HG02938 (cell line): Measurements from ENCODE around the gene TPR.
A peak's percentile ranks its signal among the peaks of the same experiment; 100 is the strongest.

Experiments
- ATAC-seq: cut with Tn5 transposase; IDR thresholded peaks from one replicate; pipeline ENCODE4 v1.9.1; 2021; ENCODE audit warnings: mild to moderate bottlenecking, moderate library complexity; ENCODE audit not compliant: unreplicated experiment

The TPR gene

DNA sequence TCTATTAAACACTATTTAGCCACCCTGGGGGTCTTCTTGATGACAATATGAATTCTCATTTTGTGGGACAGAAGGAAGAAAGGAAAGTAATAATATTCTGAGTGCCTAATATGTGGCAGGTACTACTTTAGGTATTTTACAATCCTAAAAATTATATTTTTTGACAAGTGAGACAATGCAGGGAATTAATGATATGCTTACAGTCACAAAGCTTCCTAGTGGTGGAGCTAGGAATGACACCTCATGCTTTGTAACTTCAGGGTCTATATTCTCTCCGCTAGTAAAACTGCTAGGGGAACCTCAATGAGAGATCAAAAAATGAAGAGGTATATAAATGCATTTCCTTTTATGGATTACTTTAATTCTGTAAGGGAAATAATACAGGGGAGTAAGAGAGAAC is 44.3 kb downstream of the TPR start:
- no peak for ATAC-seq

DNA sequence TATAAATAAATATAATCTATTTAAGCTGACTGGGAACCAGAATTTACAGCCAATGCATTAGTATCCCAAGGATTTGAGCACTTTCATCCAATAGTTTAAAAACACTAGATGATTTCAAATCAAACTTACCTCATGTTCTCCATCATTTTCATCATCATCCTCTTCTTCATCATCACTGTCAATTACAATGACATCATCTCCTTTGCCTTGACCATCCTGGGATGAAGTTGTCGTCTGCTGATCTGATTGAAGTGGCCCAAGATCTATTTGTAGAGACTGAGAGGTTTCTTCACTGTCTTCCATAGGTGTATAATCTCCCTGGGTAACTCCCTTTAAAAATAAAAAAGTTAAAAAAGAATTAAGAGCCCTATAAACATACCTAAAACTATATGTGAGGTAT is 47.7 kb downstream of the TPR start:
- no peak for ATAC-seq

DNA sequence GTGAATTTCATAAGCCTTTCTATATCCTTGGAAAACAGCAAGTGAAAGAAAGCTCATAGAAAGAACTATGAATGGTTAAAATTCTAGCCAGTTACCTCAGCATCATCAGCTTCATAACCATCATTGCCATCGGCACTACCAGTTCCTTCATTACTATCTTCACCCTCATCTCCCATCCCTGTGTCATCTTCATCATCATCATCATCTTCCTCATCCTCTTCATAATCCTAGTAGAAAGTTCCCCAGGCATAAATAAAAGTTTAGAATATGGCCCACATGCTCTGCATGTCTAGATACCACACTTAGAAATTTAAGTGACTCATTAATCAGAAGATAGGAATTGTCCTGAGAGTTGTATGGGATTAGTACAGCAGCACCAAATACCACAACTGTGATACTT is 49.0 kb downstream of the TPR start:
- no peak for ATAC-seq

DNA sequence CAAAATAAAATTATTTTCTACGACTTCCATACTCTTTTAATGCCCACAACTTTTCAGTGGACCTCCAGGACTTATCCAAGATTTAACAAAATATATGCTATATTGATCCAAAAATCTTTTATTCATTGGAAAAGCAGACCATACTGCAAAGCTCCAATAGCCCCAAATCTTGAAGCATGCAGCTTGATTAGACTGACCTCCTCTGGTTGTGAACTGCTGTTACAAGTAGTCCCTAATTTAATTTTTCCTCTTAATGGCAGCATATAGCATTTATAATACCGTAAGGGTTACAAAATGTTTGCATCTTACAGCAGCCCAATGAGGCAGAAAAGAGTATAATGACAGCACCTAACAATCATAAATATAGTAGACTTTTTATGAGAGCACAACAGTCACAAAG is 49.8 kb downstream of the TPR start:
- no peak for ATAC-seq

DNA sequence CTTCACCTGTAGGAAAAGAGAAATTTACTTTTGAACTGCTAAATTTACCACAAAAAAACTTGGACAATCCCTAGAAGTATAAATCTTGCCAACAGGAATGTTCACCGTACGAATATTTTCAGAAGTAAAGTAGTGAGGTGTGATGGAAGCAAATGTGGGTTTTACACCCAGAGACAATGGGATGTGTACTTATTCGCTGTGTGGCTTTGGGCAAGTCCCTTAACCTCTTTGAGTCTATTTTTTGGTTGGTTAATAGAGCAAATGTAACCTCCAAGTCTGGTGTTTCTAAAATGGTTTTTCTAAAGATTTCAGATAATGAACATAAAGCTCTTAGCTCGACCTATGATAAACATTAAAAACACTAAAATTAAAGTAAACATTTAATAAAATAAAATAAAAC is 51.2 kb downstream of the TPR start:
- no peak for ATAC-seq

DNA sequence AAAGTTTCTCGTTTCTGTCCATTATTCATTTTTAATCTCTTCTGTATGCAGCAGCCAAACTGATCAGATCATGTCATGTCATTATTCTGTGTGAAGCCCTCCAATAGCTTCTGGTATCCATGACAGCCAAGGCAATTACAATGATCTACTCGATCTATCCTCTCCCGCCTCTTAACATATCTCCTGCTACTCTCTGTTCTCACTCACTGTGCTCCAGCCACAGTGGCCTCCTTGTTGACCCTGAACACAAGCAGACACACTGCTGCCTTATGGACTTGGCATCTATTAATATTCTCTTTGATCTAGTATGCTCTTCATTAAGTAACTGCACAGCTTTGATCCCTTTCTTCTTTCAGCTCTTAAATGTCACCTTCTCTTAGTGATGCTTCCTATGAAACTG is 59.5 kb downstream of the TPR start:
- ATAC-seq: no peak

DNA sequence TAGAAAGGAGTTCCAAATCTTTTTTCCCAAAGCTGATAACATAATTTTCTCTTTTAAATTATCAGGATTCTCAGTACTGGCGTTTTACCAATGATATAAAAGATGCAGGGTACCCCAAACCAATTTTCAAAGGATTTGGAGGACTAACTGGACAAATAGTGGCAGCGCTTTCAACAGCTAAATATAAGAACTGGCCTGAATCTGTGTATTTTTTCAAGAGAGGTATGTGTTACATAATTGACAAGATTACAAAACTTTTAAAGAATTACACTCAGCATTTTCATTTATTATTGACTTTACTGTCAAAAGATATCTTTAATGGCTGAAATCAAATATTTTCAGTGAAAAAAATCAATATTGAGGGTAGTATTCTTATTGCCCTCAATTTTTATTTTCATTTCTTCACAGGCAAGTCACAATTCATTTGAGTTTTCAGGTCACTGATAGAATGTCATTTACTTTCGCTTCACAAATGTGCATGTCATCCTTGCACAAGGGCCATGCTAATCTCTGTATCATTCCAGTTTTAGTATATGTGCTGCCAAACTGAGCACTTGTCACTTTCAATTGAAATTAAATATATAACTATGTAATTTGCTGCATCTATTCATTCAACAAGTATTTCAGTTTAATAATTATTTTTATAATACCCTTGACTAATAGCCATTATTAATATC is 63.5 kb downstream of the TPR start:
- no peak for ATAC-seq

DNA sequence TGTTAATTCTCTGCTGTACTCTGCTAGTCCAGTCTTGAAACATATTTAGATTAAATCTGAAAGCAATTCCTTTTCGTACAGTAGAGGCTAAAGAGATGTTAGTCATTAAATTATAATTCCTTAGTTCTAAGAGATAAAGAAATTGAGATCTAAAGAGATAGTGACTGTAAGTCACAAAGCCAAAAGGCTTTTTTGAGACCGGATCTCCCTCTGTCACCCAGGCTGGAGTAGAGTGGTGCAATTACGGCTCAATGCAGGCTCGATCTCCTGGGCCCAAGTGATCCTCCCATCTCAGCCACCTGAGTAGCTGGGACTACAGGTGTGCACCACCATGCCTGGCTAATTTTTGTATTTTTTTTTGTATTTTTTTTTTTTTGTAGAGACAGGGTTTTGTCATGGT is 64.7 kb downstream of the TPR start:
- no peak for ATAC-seq

DNA sequence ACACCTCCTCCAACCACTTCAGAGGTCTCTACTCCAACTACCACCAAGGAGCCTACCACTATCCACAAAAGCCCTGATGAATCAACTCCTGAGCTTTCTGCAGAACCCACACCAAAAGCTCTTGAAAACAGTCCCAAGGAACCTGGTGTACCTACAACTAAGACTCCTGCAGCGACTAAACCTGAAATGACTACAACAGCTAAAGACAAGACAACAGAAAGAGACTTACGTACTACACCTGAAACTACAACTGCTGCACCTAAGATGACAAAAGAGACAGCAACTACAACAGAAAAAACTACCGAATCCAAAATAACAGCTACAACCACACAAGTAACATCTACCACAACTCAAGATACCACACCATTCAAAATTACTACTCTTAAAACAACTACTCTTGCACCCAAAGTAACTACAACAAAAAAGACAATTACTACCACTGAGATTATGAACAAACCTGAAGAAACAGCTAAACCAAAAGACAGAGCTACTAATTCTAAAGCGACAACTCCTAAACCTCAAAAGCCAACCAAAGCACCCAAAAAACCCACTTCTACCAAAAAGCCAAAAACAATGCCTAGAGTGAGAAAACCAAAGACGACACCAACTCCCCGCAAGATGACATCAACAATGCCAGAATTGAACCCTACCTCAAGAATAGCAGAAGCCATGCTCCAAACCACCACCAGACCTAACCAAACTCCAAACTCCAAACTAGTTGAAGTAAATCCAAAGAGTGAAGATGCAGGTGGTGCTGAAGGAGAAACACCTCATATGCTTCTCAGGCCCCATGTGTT is 66.6 kb downstream of the TPR start:
- no peak for ATAC-seq

DNA sequence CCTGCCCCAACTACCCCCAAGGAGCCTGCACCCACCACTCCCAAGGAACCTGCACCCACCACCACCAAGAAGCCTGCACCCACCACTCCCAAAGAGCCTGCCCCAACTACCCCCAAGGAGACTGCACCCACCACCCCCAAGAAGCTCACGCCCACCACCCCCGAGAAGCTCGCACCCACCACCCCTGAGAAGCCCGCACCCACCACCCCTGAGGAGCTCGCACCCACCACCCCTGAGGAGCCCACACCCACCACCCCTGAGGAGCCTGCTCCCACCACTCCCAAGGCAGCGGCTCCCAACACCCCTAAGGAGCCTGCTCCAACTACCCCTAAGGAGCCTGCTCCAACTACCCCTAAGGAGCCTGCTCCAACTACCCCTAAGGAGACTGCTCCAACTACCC is 67.6 kb downstream of the TPR start:
- ATAC-seq: no peak

DNA sequence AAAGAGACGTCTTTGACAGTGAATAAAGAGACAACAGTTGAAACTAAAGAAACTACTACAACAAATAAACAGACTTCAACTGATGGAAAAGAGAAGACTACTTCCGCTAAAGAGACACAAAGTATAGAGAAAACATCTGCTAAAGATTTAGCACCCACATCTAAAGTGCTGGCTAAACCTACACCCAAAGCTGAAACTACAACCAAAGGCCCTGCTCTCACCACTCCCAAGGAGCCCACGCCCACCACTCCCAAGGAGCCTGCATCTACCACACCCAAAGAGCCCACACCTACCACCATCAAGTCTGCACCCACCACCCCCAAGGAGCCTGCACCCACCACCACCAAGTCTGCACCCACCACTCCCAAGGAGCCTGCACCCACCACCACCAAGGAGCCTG is 68.5 kb downstream of the TPR start:
- ATAC-seq: no peak

DNA sequence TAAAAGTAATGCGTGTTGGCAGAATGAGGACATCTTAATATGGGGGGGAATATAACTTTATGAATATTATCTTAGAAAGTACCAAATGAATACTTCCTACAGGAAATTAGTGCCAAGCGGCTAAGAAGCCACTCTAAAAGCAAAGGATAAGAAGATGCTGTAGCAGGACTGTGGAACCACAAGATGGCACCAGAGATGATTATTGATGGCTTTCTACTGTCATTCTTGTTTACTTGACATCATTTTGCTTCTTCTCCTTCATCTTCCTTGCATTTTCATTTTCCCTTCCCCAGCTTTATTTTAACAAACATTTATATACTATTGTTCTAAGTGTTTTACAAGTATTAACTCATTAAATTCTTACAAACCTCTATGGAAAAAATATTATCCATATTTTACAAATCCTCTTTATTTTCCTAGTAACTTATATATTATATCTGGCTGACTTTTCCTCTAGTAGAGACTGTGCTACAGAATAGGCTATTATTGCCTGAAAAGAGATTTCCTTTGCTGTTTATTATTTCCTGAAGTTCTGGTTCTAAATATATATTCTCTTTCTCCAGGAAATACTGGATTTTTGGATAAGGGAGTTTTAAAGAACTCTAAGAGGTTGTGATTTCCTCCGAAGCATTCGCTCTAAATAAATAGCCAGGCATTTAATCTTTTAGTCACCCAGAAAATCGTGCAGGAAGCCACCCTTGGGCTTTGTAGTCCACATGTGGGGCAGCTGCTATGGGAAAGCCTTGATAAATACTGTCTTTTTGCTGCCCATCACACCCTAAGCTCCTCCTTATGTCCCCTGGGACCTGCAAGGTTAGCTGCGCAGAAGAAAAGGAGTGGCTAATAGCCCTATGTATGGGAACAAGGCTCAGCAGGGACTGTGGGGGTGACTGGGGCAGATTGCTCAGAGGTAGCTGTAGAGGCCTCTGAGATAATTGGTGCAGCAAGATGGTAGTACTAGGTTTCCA is 69.8 kb downstream of the TPR start:
- peak; percentile 89 for ATAC-seq

DNA sequence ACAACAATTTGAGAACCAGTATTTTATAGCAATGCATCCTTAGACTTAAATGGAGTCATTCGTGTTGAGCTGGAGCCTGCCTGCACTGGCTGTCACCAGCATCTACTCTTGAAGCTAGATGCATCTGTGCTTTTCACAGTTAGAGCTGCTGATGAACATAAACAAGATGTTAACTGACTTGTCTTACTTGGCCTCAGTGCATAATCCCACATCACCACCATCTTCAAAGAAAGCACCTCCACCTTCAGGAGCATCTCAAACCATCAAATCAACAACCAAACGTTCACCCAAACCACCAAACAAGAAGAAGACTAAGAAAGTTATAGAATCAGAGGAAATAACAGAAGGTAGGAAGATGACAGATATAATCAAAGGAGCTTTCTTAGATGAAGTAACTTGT is 71.1 kb downstream of the TPR start:
- no peak for ATAC-seq

DNA sequence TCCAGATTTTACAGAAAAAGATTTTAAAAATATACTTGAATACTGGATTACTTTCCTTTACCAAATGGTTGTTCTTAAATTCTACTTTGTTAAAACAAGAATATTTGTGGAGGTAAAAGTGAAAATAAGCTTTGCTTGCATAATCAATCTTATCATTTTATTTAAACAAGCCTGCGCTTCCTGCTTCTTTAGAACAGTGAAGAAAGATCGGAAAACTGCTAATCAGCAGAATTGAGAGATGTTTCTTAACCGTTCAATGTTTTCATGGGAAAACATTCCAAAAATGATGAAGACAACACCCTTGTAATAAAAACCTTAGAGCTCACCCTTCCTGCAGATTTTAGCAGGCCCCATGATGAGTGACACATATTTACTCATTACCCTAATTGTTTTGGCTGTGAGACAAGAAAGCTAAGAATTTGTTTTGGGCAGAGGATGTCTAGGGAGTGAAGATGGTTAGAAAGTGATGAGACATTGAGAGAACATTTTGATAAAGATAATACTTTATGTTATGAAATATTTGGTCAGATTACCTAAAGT is 72.6 kb downstream of the TPR start:
- no peak for ATAC-seq

DNA sequence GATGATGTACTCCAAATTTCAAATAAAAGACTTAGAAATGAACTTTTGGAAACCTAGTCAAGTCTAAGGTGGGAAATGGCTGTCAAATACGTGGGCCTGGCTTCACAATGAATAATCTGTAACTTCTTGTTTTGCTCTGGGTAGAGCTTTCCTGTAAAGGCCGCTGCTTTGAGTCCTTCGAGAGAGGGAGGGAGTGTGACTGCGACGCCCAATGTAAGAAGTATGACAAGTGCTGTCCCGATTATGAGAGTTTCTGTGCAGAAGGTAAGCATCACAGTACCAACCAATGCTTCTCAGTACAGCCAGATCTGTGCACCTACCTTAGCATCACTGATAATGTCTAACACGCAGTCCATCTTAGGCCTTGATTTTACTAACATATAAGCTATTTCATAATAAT is 73.6 kb downstream of the TPR start:
- ATAC-seq: no peak

DNA sequence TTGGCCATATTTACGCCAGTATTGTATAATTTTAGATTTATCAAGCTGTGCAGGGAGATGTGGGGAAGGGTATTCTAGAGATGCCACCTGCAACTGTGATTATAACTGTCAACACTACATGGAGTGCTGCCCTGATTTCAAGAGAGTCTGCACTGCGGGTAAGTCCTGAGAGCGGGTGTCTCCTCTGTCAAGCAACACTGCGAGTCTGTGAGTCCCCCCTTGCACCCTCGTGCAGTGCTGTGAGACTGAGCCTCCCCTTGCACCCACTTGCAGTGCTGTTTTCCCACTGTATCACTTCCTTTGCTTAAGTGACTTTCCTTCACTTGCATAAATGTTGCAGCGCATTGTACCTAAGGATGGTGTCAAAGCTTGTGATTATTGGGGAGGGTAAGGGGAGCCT is 75.0 kb downstream of the TPR start:
- ATAC-seq: no peak

DNA sequence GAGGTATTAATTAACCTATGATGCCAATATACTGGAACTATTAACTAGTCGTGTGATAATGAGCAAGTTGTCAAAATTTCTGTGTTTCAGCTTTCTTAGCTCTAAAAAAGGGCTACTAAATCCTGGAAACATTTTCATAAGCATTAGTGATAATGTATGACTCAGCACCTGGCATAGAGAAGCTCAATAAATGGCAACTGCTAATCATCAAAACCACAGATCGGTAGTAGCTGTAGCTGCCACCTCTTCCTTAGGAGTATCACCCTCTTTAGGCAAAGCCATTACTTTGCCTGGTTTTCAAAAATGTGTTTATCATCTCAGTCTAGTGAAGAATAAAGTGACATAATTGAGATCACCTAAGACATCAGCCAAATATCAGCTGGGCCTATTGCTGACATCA is 75.5 kb downstream of the TPR start:
- ATAC-seq: no peak

DNA sequence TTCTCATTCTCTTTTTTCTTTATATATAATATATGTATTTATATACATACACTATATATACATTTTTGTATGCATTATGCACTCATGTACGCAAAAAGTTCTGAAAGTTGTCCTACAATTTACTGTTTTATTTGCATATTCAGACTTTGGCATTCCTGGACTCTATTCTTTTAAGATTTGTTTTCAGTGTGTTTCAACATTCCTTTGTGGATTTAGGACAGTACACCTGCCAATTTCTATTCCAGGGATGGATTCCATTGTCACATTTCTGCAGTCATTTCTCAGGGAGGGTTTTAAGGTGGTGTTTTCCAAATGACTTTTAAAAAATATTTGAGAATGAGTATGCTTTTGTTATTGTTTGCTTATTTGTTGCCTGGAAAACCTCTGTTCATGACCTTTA is 76.2 kb downstream of the TPR start:
- ATAC-seq: no peak

DNA sequence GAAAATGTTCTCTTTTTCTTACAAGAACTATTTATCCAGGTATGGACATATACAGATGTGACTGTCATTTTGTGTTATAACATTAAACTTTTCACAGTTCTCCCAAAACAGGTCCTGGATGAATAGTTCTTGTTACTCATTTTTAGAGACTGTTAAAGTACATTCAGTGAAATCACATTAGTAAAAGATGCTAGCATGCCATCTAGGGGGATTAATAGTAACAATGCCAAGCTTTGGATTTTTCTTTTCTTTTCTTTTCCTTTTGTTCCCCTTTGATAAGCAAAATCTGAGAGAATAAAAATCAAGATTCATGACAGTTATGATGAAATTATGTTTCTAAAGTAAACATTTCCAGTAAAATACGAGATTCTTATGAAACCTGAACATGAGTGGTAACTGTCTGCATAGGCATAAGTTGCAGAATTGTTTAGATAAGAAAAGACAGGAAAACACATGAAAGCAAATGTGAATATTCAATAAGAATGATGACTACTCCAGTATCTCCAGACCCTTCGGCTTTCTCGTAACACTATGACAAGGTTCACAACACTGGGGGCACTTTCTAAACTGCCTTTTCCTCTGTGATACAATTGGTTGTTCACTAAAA is 77.5 kb downstream of the TPR start:
- no peak for ATAC-seq

DNA sequence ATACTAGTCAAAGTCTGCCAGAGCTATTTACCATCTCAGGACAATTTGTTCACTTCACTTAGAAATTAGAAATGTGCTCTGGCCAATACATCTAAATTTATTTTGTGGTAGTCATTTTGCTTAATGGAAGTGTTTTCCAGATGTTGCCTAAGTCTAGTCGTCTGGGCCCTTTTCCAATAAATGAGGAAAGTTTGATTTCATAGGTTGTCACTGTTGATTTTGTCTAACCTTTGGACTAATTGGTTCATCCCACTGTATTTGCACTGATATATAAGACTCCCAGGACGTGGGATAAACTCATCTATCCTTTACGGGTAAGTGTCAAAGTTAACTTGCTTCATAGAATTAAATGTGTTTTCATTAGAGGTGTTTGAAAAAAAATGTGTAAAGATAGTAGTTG is 79.1 kb downstream of the TPR start, which contains the start of gene PRG4:
TSS of gene PRG4 (plus strand) at position 300 of the 400 bp plus-strand sequence.
- ATAC-seq: no peak

DNA sequence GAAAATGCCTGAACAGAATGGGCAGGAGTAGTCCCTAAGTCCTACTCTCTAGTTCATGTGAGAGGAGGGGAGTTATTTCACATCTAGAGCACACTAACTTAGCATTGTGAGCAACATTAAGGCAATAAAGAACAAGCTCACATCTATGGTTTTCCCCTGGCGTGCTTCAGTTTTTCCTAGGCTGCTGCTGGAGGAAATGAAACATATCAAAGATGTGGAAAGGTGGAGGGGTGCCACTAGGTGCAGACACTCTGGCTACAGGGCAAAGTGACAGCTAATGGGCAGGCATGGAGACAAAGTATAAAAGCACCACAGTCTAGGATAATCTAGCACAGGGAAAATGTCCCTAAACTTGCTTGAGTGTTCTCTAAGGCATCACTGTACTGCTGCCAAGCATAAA is 82.2 kb downstream of the TPR start:
- ATAC-seq: no peak
